ENCODE results near the gene PSAT1. TPM values are rescaled to one million over a fixed set of nuclear protein-coding genes. Genes with fewer than 3 reads are reported as not detected.

The PSAT1 gene
- total RNA-seq, 1 donor from 2014 or later = 6.8 TPM

- no peak for DNase-seq (ENCODE audit: low read depth in 2 of 2)
Observed at GRCh38 chr9:78316166-78316892, 19.4 kb downstream of the PSAT1 start.

DNA sequence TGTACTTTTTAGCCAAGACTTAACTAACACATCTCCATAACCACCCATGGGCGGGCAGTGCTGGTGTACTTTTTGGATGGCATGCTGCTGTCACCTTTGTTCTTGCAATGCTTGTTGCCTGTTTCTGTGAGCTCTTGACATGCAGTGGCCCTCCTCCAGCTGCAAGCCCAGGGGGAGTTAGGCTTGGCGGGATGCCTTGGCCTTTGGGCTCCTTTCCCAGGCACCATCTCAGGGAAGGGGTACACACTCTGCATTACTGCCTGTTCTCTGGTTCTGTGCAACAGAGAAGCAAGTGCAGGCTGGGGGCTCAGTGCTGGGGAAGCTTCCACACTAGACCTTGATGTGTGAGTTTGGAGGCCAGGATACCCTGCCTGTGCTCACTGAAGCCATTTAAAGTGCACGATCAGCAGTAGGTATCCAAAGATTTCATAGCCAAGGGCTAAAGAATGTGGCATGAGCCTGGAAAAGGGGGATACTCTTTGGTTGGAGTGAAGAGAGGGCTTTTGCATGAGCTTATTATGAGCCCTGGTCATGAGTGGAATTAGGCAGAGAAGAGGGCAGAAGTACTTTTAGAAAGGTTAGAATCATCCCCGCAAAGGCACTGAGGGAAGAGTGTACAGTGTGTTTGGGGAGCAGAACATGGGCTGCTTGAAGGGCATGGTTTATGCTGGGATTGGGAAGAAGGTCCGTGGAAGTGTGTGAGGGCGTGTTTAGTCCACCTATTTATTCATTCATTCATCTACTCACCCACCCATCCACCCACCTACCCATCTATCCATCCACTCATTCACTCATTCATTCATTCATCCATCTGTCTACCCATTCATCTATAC lies 22.5 kb downstream of the PSAT1 start:
- DNase-seq (ENCODE audit: low read depth in 2 of 2) = no peak

- DNase-seq (ENCODE audit: low read depth in 2 of 2) = no peak
Observed at GRCh38 chr9:78320030-78320693, 23.2 kb downstream of the PSAT1 start.

- DNase-seq (ENCODE audit: low read depth in 2 of 2) = no peak
Observed at GRCh38 chr9:78320875-78321496, 24.1 kb downstream of the PSAT1 start.

DNA sequence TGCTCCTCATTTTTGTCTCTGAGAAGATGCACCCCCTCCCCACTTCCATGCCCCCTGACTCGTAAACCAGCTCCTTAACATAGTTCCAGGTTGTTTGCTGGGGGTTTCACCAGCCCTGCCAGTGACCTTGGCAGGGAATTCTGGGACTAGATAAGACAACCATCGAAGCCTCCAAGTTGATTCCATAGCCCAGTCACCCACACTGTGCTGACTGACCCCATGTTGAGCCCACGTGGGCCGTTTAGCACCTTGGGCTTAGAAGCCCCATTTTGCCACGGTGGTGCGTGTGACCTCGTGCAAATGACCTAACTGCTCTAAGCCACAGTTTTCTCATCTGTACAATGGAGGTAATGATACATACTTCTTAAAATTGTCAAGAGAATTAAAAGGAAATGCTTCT lies 24.6 kb downstream of the PSAT1 start:
- no peak for DNase-seq (ENCODE audit: low read depth in 2 of 2)

DNA sequence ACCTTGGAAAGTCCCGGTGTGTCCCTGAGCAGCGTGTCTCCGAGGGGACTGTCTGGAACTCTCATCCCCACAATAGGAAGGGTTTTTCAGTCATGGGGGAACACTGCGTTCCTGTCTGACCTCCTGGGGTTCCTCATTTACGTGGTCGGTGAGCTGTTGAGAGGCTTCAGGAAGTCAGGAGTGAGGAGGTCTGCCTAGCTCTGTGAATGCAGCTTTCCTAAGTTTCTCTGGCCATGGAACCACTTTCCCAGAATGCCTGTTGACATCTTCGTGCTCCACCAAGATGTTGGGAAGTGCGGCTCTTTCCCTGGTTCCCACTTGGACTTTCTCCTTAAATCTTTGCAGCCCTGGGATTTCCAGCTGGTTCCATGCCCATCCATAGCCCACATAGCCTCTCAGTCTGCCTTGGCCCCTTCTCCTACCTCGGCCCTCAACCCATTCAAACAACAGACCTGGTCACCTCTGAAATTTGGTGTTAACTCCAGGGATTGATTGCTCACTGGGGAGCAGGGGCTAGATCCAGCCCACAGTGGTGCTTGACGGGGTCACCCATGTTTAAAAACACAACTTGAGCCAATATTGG lies 27.2 kb downstream of the PSAT1 start:
- DNase-seq (ENCODE audit: low read depth in 2 of 2) = no peak

- DNase-seq (ENCODE audit: low read depth in 2 of 2) = no peak
Observed at GRCh38 chr9:78324682-78325081, 27.8 kb downstream of the PSAT1 start.

DNA sequence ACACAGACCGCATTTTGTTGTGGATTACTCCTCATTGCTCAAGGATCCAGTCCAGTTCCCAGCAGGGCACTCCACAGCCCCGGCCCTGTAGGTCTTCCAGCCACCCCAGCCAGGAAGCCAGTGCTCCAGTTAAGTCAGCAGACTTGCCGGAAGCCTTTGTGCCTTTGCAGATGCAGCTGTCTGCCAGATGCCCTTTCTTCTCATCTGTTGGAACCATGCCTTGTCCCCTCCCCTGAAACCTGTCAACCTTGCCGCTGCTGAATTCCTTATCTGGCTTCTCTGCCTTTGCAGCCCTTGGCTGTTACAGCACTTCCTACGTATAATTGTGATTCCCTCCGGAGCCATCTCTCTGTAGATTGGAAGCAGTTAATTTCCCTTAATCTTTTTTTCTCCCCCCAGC lies 28.4 kb downstream of the PSAT1 start:
- DNase-seq (ENCODE audit: low read depth in 2 of 2) = peak in 1 of 2 donors; percentile 10

- no peak for DNase-seq (ENCODE audit: low read depth in 2 of 2)
Observed at GRCh38 chr9:78325846-78326360, 29.0 kb downstream of the PSAT1 start.

- DNase-seq (ENCODE audit: low read depth in 2 of 2) = no peak
Observed at GRCh38 chr9:78326564-78326963, 29.6 kb downstream of the PSAT1 start.

DNA sequence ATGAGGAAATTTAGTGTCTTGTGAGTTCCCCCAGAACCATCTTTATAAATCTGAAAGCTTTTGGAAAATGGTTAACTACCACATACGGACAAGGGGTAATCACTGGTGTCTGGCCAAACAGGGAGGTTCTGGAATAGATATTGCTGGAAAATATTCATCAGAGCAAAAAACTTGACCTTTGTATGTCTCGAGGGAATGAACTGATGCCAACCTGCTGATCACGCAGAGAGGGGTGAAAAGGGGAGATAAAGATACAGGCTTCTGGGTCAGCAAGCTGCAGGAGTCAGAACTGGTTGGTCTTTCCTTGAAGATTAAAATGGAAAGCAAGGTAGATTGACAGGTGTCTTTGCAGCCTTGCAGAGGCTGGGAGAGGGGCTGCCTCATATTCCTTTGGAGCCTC lies 35.5 kb downstream of the PSAT1 start:
- DNase-seq (ENCODE audit: low read depth in 2 of 2) = no peak

DNA sequence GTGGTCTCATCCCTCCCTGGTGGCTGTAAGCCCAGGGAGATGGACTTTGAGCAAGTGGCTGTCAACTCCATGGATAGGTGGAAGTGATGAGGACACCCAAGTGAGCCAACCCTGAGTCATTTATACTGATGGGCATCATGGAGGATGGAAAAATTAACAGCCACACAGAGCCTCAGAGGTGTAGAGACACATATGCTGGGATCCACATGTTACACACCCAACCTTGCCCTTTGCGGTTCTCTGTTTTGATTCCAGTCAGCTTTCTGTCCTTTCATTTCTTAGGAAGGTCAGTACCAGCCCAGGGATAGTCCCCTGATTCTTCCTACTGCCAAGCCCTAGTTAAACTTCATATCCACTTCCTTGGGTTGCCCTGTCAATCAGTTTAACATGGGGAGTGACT lies 51.9 kb downstream of the PSAT1 start:
- DNase-seq (ENCODE audit: low read depth in 2 of 2) = no peak

DNA sequence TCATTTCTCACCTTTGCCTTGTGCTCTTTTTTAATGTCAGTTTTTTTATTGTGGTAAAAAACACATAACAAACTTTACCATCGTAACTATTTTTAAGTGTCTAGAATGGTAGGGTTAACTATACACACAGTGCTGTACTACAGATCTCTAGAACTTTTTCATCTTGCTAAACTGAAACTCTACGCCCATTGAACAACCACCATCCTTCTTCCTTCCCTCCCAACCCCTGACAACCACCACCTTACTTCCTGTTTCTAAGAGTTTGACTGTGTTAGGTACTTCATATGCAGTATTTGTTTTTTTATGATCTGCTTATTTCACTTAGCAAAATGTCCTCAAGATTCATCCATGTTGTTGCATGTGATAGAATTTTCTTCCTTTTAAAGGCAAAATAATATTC lies 54.9 kb downstream of the PSAT1 start:
- DNase-seq (ENCODE audit: low read depth in 2 of 2) = no peak

GRCh38 chr9:78354324-78354973 lies 57.5 kb downstream of the PSAT1 start:
- no peak for DNase-seq (ENCODE audit: low read depth in 2 of 2)

DNA sequence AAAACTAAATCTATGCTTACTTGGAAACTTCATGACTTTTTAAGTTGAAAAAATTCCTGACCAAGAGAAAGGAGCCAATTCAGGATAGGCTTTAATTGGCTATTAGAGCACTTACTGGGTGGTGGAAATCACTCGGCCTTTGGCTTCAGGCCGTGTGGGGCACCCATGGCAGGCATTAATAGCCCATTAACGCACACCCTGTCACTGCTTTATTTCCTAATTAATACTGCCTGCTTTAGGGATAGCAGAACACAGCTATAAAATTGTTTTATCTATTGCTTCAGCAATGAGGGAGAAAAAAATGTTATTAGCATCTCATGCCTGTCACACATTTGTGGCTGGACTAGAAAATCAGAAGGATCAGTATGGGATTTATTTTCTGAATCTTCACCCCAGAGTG lies 58.1 kb downstream of the PSAT1 start:
- no peak for DNase-seq (ENCODE audit: low read depth in 2 of 2)

DNA sequence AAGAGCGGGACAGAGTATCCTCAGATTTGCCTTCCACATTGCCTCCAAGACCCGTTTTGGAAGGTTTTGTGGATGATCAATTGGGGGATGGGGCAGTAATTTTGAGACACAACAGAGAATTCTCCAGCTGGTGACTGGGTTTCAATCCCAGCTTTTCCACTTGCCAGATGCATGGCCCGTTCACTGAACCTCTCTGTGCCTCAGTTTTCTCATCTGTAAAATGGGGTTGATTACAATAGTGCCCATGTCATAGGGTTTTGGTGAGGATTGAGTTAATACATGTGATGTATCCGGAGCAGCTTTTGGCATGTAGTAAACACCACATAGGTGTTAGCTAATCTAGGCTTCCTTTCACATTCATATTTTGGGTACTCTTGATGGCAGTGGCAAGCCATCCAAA lies 59.7 kb downstream of the PSAT1 start:
- no peak for DNase-seq (ENCODE audit: low read depth in 2 of 2)

DNA sequence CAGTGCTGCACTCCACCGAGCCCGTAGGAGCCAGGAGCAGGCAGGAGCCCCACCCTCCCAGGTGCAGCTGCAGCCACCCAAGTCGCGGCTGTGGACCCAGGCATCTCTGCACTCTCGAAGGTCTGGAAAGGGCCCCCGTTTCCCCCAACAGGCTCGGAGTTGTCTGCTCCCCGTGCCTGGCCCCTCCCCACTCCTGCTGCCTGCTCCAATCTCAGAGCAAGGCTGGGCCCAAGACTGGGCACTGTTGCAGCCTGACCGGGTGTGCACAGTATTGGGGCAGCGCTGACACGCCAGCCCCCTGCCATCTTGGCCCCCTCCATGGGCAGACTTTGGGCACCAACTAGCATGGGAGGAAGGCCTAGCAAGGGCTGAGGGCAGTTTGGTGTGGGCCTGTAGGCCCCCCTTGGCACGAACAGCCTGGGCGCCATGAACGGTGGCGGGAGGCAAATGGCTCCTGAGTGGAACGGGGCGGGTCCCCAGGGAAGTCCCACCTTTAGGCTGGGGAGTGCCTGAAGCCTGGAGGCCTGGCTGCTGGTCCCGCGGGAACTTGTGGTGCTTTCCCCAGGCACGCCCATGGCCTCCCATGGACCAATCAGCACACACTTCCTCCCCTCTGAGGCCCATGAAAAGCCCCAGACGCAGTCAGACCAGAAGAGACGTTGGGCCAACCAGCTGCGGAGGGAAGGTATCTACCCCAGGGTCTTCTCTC lies 60.4 kb downstream of the PSAT1 start:
- DNase-seq (ENCODE audit: low read depth in 2 of 2) = no peak

DNA sequence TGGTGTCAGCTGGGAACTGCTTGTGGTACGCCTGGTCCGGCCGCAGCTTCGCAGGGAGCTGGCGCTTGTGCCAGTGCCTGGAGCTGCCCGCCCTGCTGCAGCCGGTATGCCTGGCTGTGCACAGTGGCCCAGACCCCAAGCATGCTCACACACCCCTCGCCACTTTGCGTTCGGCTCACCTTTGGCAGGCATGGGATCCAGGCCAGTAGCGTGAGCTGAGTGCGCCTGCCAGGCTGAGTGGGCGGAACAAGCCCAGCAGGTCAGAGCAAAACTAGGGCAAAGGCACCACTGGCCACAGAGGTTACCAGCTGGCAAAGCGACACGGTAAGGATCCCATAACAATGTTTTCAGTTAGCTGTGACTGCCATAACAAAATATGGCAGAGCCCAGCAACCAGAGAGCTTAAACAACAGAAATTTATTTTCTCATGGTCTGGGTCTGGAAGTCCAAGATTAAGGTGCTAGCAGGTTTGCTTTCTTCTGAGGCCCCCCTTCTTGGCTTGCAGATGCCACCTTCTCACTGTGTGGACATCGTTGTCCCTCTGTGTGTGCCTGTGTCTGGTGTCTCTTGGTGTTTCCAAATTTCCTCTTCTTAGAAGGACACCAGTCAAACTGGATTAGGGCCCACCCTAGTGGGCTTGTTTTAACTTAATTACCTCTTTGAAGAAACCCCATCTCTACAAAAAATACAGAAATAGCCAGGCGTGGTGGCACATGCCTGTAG lies 61.6 kb downstream of the PSAT1 start:
- DNase-seq (ENCODE audit: low read depth in 2 of 2) = no peak

DNA sequence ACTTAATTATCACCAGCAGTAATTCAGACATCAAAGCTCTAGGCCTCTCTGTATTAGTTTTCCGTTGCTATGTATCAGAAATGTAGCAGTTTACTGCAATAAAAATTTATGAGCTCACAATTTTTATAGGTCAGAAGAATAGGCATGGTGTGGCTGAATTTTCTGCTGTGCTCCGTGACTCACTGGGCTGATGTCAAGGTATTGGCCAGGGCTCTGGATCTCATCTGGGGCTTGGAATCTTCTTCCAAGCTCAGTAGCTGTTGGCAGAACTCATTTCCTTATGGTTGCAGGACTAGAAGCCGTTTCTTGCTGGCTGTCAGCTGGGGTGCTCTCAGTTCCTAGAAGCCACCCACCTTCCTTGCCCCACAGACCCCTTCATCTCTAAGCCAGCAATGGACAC lies 66.3 kb downstream of the PSAT1 start:
- DNase-seq (ENCODE audit: low read depth in 2 of 2) = no peak
